ENCODE results near the gene KAZN.

GRCh38 chr1:15099441-15100120, 501.1 kb downstream of the KAZN start:
- TF ChIP-seq, protein P1, sequence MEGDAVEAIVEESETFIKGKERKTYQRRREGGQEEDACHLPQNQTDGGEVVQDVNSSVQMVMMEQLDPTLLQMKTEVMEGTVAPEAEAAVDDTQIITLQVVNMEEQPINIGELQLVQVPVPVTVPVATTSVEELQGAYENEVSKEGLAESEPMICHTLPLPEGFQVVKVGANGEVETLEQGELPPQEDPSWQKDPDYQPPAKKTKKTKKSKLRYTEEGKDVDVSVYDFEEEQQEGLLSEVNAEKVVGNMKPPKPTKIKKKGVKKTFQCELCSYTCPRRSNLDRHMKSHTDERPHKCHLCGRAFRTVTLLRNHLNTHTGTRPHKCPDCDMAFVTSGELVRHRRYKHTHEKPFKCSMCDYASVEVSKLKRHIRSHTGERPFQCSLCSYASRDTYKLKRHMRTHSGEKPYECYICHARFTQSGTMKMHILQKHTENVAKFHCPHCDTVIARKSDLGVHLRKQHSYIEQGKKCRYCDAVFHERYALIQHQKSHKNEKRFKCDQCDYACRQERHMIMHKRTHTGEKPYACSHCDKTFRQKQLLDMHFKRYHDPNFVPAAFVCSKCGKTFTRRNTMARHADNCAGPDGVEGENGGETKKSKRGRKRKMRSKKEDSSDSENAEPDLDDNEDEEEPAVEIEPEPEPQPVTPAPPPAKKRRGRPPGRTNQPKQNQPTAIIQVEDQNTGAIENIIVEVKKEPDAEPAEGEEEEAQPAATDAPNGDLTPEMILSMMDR (optimal IDR thresholded peaks at IDR 0.05 in 1 of 3, IDR thresholded peaks at IDR 0.05 in 1 of 3, conservative IDR thresholded peaks at IDR 0.05 in 1 of 3; ENCODE audit: extremely low read depth in 1 of 3, insufficient read depth in 2 of 3, low read length in 3 of 3) = no peak
- TF ChIP-seq EZH2 (IDR thresholded peaks at IDR 0.05; ENCODE audit: low read length) = no peak
